MM.1S (cell line): ENCODE results near the gene DMTF1.
"Not testable (repeated sequence)": the region's sequence is repeated elsewhere in the genome, so short reads cannot be mapped to it uniquely, and the experiment has no call there.

Experiments
- EZH2 ChIP-seq: fragments of 300-600 bp; sonication (generic); optimal IDR thresholded peaks from 2 replicates; pipeline ENCODE3; 2017; ENCODE audit warnings: low read depth, mild to moderate bottlenecking, antibody characterized with exemption, low read length, mixed read lengths
- EZH2phosphoT487 ChIP-seq: fragments of 300-600 bp; sonication (generic); IDR thresholded peaks from 2 replicates; pipeline ENCODE4 v1.6.1; 2018; ENCODE audit warnings: antibody characterized with exemption, low read length
- TF ChIP-seq, protein P1 (sequence below): fragments of 300-600 bp; sonication (generic); IDR thresholded peaks from 2 replicates; pipeline ENCODE4 v1.5.1; 2016; ENCODE audit warnings: antibody characterized with exemption, low read length, mixed read lengths

DNA sequence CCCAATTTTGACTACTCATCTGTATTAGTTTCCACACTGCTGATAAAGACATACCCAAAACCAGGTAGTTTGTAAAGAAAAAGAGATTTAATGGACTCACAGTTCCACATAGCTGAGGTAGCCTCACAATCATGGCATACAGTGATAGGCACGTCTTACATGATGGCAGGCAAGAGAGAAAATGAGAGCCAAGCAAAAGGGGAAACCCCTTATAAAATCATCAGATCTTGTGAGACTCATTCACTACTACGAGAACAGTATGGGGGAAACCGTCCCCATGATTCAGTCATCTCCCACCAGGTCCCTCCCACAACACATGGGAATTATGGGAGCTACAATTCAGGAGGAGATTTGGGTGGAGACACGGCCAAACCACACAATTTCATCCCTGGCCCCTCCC is 51.7 kb downstream of the DMTF1 start:
- TF ChIP-seq, protein P1, sequence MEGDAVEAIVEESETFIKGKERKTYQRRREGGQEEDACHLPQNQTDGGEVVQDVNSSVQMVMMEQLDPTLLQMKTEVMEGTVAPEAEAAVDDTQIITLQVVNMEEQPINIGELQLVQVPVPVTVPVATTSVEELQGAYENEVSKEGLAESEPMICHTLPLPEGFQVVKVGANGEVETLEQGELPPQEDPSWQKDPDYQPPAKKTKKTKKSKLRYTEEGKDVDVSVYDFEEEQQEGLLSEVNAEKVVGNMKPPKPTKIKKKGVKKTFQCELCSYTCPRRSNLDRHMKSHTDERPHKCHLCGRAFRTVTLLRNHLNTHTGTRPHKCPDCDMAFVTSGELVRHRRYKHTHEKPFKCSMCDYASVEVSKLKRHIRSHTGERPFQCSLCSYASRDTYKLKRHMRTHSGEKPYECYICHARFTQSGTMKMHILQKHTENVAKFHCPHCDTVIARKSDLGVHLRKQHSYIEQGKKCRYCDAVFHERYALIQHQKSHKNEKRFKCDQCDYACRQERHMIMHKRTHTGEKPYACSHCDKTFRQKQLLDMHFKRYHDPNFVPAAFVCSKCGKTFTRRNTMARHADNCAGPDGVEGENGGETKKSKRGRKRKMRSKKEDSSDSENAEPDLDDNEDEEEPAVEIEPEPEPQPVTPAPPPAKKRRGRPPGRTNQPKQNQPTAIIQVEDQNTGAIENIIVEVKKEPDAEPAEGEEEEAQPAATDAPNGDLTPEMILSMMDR: not testable (repeated sequence)
- TF ChIP-seq EZH2phosphoT487, EZH2: not testable (repeated sequence)
